ENCODE results near the gene SLC5A9.
A peak's percentile ranks its signal among the peaks of the same experiment; 100 is the strongest.

- TF ChIP-seq POLR2A (IDR thresholded peaks at IDR 0.05; ENCODE audit: low read depth, low read length) (no peak), CTCF (conservative IDR thresholded peaks at IDR 0.05; ENCODE audit: low read depth, low read length) (no peak), FOS (IDR thresholded peaks at IDR 0.05; ENCODE audit: low read depth, low read length) (no peak), MAFK (IDR thresholded peaks at IDR 0.05; ENCODE audit: low read depth, low read length) (peak; percentile 69), MXI1 (IDR thresholded peaks at IDR 0.05; ENCODE audit: borderline replicate concordance, low read depth, low read length) (no peak), SMC3 (IDR thresholded peaks at IDR 0.05; ENCODE audit: low read depth, low read length) (no peak), MAZ (IDR thresholded peaks at IDR 0.05; ENCODE audit: borderline replicate concordance, low read depth, low read length) (no peak), RAD21 (IDR thresholded peaks at IDR 0.05; ENCODE audit: low read length) (no peak), RCOR1 (IDR thresholded peaks at IDR 0.05; ENCODE audit: insufficient replicate concordance, low read length) (no peak), CEBPB (IDR thresholded peaks at IDR 0.05; ENCODE audit: low read depth, low read length) (no peak), NFE2L2 (IDR thresholded peaks at IDR 0.05; ENCODE audit: low read depth, low read length) (no peak), BHLHE40 (IDR thresholded peaks at IDR 0.05; ENCODE audit: low read depth, low read length) (no peak)
These were observed 47.4 kb upstream of the SLC5A9 start for GRCh38 chr1:48175116-48175515.
